ENCODE measurements around the gene DLG3.
"Not testable (repeated sequence)": the region's sequence is repeated elsewhere in the genome, so short reads cannot be mapped to it uniquely, and the experiment has no call there.

DNA sequence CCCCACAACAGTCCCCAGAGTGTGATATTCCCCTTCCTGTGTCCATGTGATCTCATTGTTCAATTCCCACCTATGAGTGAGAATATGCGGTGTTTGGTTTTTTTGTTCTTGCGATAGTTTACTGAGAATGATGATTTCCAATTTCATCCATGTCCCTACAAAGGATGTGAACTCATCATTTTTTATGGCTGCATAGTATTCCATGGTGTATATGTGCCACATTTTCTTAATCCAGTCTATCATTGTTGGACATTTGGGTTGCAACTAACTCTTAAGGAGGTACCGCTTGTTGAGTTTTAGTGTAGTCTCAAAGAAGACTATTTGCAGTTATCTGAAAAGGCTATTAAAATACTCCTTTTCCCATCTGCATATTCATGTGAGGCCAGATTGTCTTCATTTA, 44.5 kb upstream of the DLG3 start:
- TF ChIP-seq FOXP2 (optimal IDR thresholded peaks at IDR 0.05; ENCODE audit: control extremely low read depth, extremely low read length, insufficient read depth); EZH2 (IDR thresholded peaks at IDR 0.05); POLR2AphosphoS5 (IDR thresholded peaks at IDR 0.05; ENCODE audit: borderline replicate concordance, low read depth, low read length): not testable (repeated sequence)
